Neural cell (in vitro differentiated cells): ENCODE data around the gene PDK1. TPM values are rescaled to one million over a fixed set of nuclear protein-coding genes. Genes with fewer than 3 reads are reported as not detected.
"Not testable (repeated sequence)": the region's sequence is repeated elsewhere in the genome, so short reads cannot be mapped to it uniquely, and the experiment has no call there.

Experiments
- H2AFZ ChIP-seq: fragments of 200-600, 300-800 bp; sonication (generic), shearing (Covaris generic); 2 replicates; pipeline ENCODE4 v1.6.0; 2014; ENCODE audit warnings: low read depth, mild to moderate bottlenecking, antibody characterized with exemption, low read length, moderate library complexity
- H3F3A ChIP-seq: fragments of 200-600 bp; shearing (Covaris generic); 2 replicates; pipeline ENCODE4 v1.6.1; 2016; ENCODE audit warnings: mild to moderate bottlenecking, moderate library complexity, mixed read lengths, antibody characterized with exemption, low read length; ENCODE audit not compliant: insufficient read depth, poor library complexity, severe bottlenecking
- H3K27ac ChIP-seq: fragments of 200-600, 300-800 bp; sonication (generic), shearing (Covaris generic); 2 replicates; pipeline ENCODE4 v1.5.1; 2014; ENCODE audit warnings: mild to moderate bottlenecking, low read length, moderate library complexity
- H3K27me3 ChIP-seq: fragments of 300-800, 200-600 bp; sonication (generic), shearing (Covaris generic); 2 replicates; pipeline ENCODE4 v1.6.0; 2014; ENCODE audit warnings: mild to moderate bottlenecking, low read depth, low read length, moderate library complexity; ENCODE audit not compliant: insufficient read depth
- H3K36me3 ChIP-seq: fragments of 300-800, 200-600 bp; sonication (generic), shearing (Covaris generic); 2 replicates; pipeline ENCODE4 v1.5.1; 2014; ENCODE audit warnings: mild to moderate bottlenecking, antibody characterized with exemption, low read length, moderate library complexity; ENCODE audit not compliant: insufficient read depth
- H3K4me2 ChIP-seq: fragments of 300-800, 200-600 bp; sonication (generic), shearing (Covaris generic); 2 replicates; pipeline ENCODE4 v1.6.0; 2014; ENCODE audit warnings: mild to moderate bottlenecking, low read length
- H3K4me3 ChIP-seq: fragments of 300-800, 200-600 bp; sonication (generic), shearing (Covaris generic); 2 replicates; pipeline ENCODE4 v1.5.1; 2014; ENCODE audit warnings: mild to moderate bottlenecking, low read length, moderate library complexity
- H3K79me2 ChIP-seq: fragments of 200-600 bp; shearing (Covaris generic); replicated peaks from 2 replicates; pipeline ENCODE4 v1.6.0; 2014; ENCODE audit warnings: mild to moderate bottlenecking, low read length, moderate library complexity; ENCODE audit not compliant: insufficient read depth
- H3K9ac ChIP-seq: fragments of 300-800, 200-600 bp; sonication (generic), shearing (Covaris generic); 2 replicates; pipeline ENCODE4 v1.6.1; 2016; ENCODE audit warnings: mild to moderate bottlenecking, low read length, mixed read lengths
- H3K9me2 ChIP-seq: fragments of 200-600 bp; shearing (Covaris generic); 2 replicates; pipeline ENCODE4 v1.6.1; 2016; ENCODE audit warnings: mild to moderate bottlenecking, low read length, mixed read lengths; ENCODE audit not compliant: insufficient read depth
- H3K9me3 ChIP-seq: fragments of 200-600, 300-800 bp; sonication (generic), shearing (Covaris generic); 2 replicates; pipeline ENCODE4 v1.6.1; 2016; ENCODE audit warnings: mild to moderate bottlenecking, mixed run types, low read length, moderate library complexity, mixed read lengths
- H4K20me1 ChIP-seq: fragments of 200-600 bp; shearing (Covaris generic); 2 replicates; pipeline ENCODE4 v1.6.1; 2016; ENCODE audit warnings: mild to moderate bottlenecking, mixed run types; ENCODE audit not compliant: insufficient read depth
- CTCF ChIP-seq: fragments of 450-650 bp; IDR thresholded peaks from 2 replicates; pipeline ENCODE4 v1.5.1; 2014; ENCODE audit warnings: antibody characterized with exemption, mild to moderate bottlenecking, moderate library complexity; ENCODE audit not compliant: poor library complexity, severe bottlenecking
- EP300 ChIP-seq: fragments of 450-650 bp; conservative IDR thresholded peaks from 2 replicates; pipeline ENCODE4 v1.6.1; 2014; ENCODE audit warnings: antibody characterized with exemption, mild to moderate bottlenecking, moderate library complexity; ENCODE audit not compliant: poor library complexity, severe bottlenecking
- MXI1 ChIP-seq: fragments of 450-650 bp; conservative IDR thresholded peaks from 2 replicates; pipeline ENCODE4 v1.6.1; 2014; ENCODE audit warnings: antibody characterized with exemption, mild to moderate bottlenecking; ENCODE audit not compliant: poor library complexity, severe bottlenecking
- POLR2AphosphoS5 ChIP-seq: IDR thresholded peaks from 2 replicates; pipeline ENCODE4 v1.6.1; 2012
- REST ChIP-seq: IDR thresholded peaks from 2 replicates; pipeline ENCODE4 v1.6.1; 2012; ENCODE audit warnings: borderline replicate concordance
- SMC3 ChIP-seq: fragments of 450-650 bp; conservative IDR thresholded peaks from 2 replicates; pipeline ENCODE4 v1.6.1; 2014; ENCODE audit warnings: antibody characterized with exemption, mild to moderate bottlenecking, moderate library complexity; ENCODE audit not compliant: poor library complexity
- TAF1 ChIP-seq: IDR thresholded peaks from 2 replicates; pipeline ENCODE4 v1.6.1; 2012; ENCODE audit warnings: low read depth
- polyA plus RNA-seq: library from polyadenylated mRNA; depleted of rRNA; stranded (reverse); fragments of >200 nt; gene quantifications from 2 replicates; pipeline ENCODE4 v1.2.3, GENCODE V29; 2014

Gene PDK1
- polyA plus RNA-seq, 1 donor from 2014 or later: 10.8 TPM

- Histone ChIP-seq H3K4me2 (no peak overlapping the region), H4K20me1 (no peaks in the 10 kb centered on the region), H3K9ac (no peak overlapping the region), H3K27ac (no peak overlapping the region), H3K36me3 (no peaks in the 10 kb centered on the region), H3K79me2 (no peaks in the 10 kb centered on the region), H2AFZ (no peak overlapping the region), H3K9me2 (no peaks in the 10 kb centered on the region), H3K9me3 (no peaks in the 10 kb centered on the region), H3K4me3 (no peak overlapping the region), H3K27me3 (no peaks in the 10 kb centered on the region), H3F3A (no peaks in the 10 kb centered on the region)
- TF ChIP-seq CTCF (no peak), REST (no peak), SMC3 (no peak), MXI1 (no peak)
Observed at GRCh38 chr2:172535119-172535518, 20.8 kb upstream of the PDK1 start.

- H3K36me3 ChIP-seq, H2AFZ ChIP-seq, H3F3A ChIP-seq, H4K20me1 ChIP-seq, H3K9me3 ChIP-seq, H3K27ac ChIP-seq, H3K9ac ChIP-seq, H3K4me3 ChIP-seq, H3K4me2 ChIP-seq, H3K79me2 ChIP-seq, H3K27me3 ChIP-seq, H3K9me2 ChIP-seq: not testable (repeated sequence)
Observed at GRCh38 chr2:172537851-172538250, 18.0 kb upstream of the PDK1 start.

- H3K9ac ChIP-seq: no peak overlapping the region
- H3K9me3 ChIP-seq: no peaks in the 10 kb centered on the region
- TF ChIP-seq TAF1: no peak
- no peak for TF ChIP-seq POLR2AphosphoS5
- TF ChIP-seq EP300: no peak
- no peaks in the 10 kb centered on the region for H3K36me3 ChIP-seq
- H2AFZ ChIP-seq: no peak overlapping the region
- no peak overlapping the region for H3K4me3 ChIP-seq
- H3K9me2 ChIP-seq: no peaks in the 10 kb centered on the region
- no peaks in the 10 kb centered on the region for H4K20me1 ChIP-seq
- no peak overlapping the region for H3K4me2 ChIP-seq
- H3K27me3 ChIP-seq: no peaks in the 10 kb centered on the region
- H3K27ac ChIP-seq: no peak overlapping the region
- H3K79me2 ChIP-seq: no peaks in the 10 kb centered on the region
- no peaks in the 10 kb centered on the region for H3F3A ChIP-seq
Observed at GRCh38 chr2:172539767-172540166, 16.1 kb upstream of the PDK1 start.
